Liver (tissue), 9 donors: ENCODE results near the gene XCR1. TPM values are rescaled to one million over a fixed set of nuclear protein-coding genes. Genes with fewer than 3 reads are reported as not detected.

Experiments
- DNase-seq: peaks from one replicate; pipeline ENCODE4 v3.0.0-alpha.2; 2017; ENCODE audit warnings: low spot score
- H3K27ac ChIP-seq, 2 donors: one replicate each; pipeline ENCODE4 v1.7.0; 2013; ENCODE audit warnings: inconsistent platforms in 2 of 2, low read length in 2 of 2, control low read depth in 1 of 2, low read depth in 1 of 2, mild to moderate bottlenecking in 1 of 2
- H3K27me3 ChIP-seq, 4 donors: one replicate each; pipeline versions ENCODE4 v1.6.1 to v1.7.0; 2013; ENCODE audit warnings: low read length in 3 of 4, inconsistent platforms in 1 of 4, mild to moderate bottlenecking in 1 of 4, moderate library complexity in 1 of 4; ENCODE audit not compliant: control insufficient read depth in 4 of 4, insufficient read depth in 4 of 4
- H3K36me3 ChIP-seq, 4 donors: one replicate each; pipeline versions ENCODE4 v1.6.1 to v1.7.0; 2013; ENCODE audit warnings: low read length in 3 of 4, mild to moderate bottlenecking in 3 of 4, low read depth in 1 of 4, moderate library complexity in 1 of 4; ENCODE audit not compliant: control insufficient read depth in 4 of 4, insufficient read depth in 3 of 4
- H3K4me1 ChIP-seq, 4 donors: one replicate each; pipeline versions ENCODE4 v1.6.1 to v1.7.0; 2013; ENCODE audit warnings: low read length in 3 of 4, mild to moderate bottlenecking in 3 of 4, moderate library complexity in 1 of 4; ENCODE audit not compliant: control insufficient read depth in 4 of 4, insufficient read depth in 4 of 4
- H3K4me3 ChIP-seq, 3 donors: one replicate each; pipeline versions ENCODE4 v1.6.1 to v1.7.0; 2013; ENCODE audit warnings: low read length in 3 of 3, control low read depth in 1 of 3, low read depth in 1 of 3, mild to moderate bottlenecking in 1 of 3
- H3K9ac ChIP-seq, 2 donors: one replicate each; pipeline ENCODE4 v1.7.0; 2013; ENCODE audit warnings: low read length in 2 of 2, mild to moderate bottlenecking in 2 of 2, moderate library complexity in 2 of 2, control low read depth in 1 of 2, low read depth in 1 of 2
- H3K9me3 ChIP-seq, 4 donors: one replicate each; pipeline versions ENCODE4 v1.6.1 to v1.7.0; 2013; ENCODE audit warnings: low read length in 3 of 4; ENCODE audit not compliant: control insufficient read depth in 4 of 4
- EGR1 ChIP-seq, 2 donors: IDR thresholded peaks; 2 replicates each; pipeline ENCODE4 v1.6.1; 2016 to 2018; ENCODE audit warnings: antibody characterized with exemption in 2 of 2, low read depth in 2 of 2
- FOXA1 ChIP-seq: IDR thresholded peaks from 2 replicates; pipeline ENCODE4 v1.6.1; 2016; ENCODE audit warnings: antibody characterized with exemption
- FOXA2 ChIP-seq: IDR thresholded peaks from 2 replicates; pipeline ENCODE4 v1.6.1; 2016; ENCODE audit warnings: antibody characterized with exemption
- GABPA ChIP-seq, 2 donors: IDR thresholded peaks in 1 of 2; conservative IDR thresholded peaks in 1 of 2; 2 replicates each; pipeline ENCODE4 v1.6.1; 2016; ENCODE audit warnings: antibody characterized with exemption in 2 of 2, mild to moderate bottlenecking in 1 of 2, moderate library complexity in 1 of 2
- HNF4A ChIP-seq, 2 donors: conservative IDR thresholded peaks; 2 replicates each; pipeline ENCODE4 v1.6.1; 2016; ENCODE audit warnings: antibody characterized with exemption in 2 of 2, mild to moderate bottlenecking in 2 of 2
- HNF4G ChIP-seq: IDR thresholded peaks from 2 replicates; pipeline ENCODE4 v1.6.1; 2016; ENCODE audit warnings: antibody characterized with exemption
- JUND ChIP-seq, 2 donors: IDR thresholded peaks; 2 replicates each; pipeline ENCODE4 v1.6.1; 2016; ENCODE audit warnings: antibody characterized with exemption in 2 of 2
- NR2F2 ChIP-seq: IDR thresholded peaks from 2 replicates; pipeline ENCODE4 v1.6.1; 2016; ENCODE audit warnings: antibody characterized with exemption
- RAD21 ChIP-seq, 2 donors: IDR thresholded peaks; 2 replicates each; pipeline ENCODE4 v1.6.1; 2016; ENCODE audit warnings: antibody characterized with exemption in 2 of 2, mild to moderate bottlenecking in 2 of 2
- RXRA ChIP-seq, 2 donors: IDR thresholded peaks; 2 replicates each; pipeline ENCODE4 v1.6.1; 2017 to 2018; ENCODE audit warnings: antibody characterized with exemption in 2 of 2, mild to moderate bottlenecking in 1 of 2
- SP1 ChIP-seq: IDR thresholded peaks from 2 replicates; pipeline ENCODE4 v1.6.1; 2018; ENCODE audit warnings: antibody characterized with exemption, mild to moderate bottlenecking
- TAF1 ChIP-seq: conservative IDR thresholded peaks from 2 replicates; pipeline ENCODE4 v1.6.1; 2016; ENCODE audit warnings: antibody characterized with exemption, mild to moderate bottlenecking
- YY1 ChIP-seq: IDR thresholded peaks from 2 replicates; pipeline ENCODE4 v1.6.1; 2016; ENCODE audit warnings: antibody characterized with exemption, mild to moderate bottlenecking
- WGBS: extraction: QIAGEN DNeasy Blood & Tissue Kit; methylation state at CpG from one replicate; pipeline ENCODE4 v1.1.7; 2013; 5-methylcytosine and 5-hydroxymethylcytosine counted together
- polyA plus RNA-seq, 2 donors: library from polyadenylated mRNA; stranded (reverse) in 1 of 2; unstranded in 1 of 2; fragments of 200-250 nt in 1 of 2; fragments of >200 nt in 1 of 2; fragmentation: Nextera tagmentation in 1 of 2; extraction: Ambion mirVana in 1 of 2; gene quantifications; one replicate each; pipeline versions ENCODE4 v1.2.1 to v1.2.3, GENCODE V29; 2013 to 2015
- total RNA-seq, 2 donors: library from RNA; depleted of rRNA; stranded (reverse); fragments of >200 nt; gene quantifications; one replicate each; pipeline ENCODE4 v1.2.3, GENCODE V29; 2014
- TF ChIP-seq, protein P1 (sequence below): IDR thresholded peaks from 2 replicates; pipeline ENCODE4 v1.6.1; 2016; ENCODE audit warnings: antibody characterized with exemption, mild to moderate bottlenecking
- TF ChIP-seq, protein P2 (sequence below): IDR thresholded peaks from 2 replicates; pipeline ENCODE4 v1.6.1; 2016; ENCODE audit warnings: antibody characterized with exemption
- TF ChIP-seq, protein P3 (sequence below): IDR thresholded peaks from 2 replicates; pipeline ENCODE4 v1.6.1; 2016; ENCODE audit warnings: antibody characterized with exemption
- TF ChIP-seq, protein P4 (sequence below): fragments of 150-350 bp; IDR thresholded peaks from 2 replicates; pipeline ENCODE4 v1.5.1; 2017; ENCODE audit warnings: improper control_type of control experiment, low read depth, low read length; ENCODE audit not compliant: missing input control
- TF ChIP-seq, protein P5 (sequence below): IDR thresholded peaks from 2 replicates; pipeline ENCODE4 v1.6.1; 2016; ENCODE audit warnings: antibody characterized with exemption
- donor health status: healthy.
- donor health status: healthy.
- donor health status: healthy.
- donor health status: healthy.
- donor health status: healthy.

XCR1 gene
- total and polyA plus RNA-seq, 4 donors = under 0.01 to 0.08 (median 0.03) TPM; not detected in 1

DNA sequence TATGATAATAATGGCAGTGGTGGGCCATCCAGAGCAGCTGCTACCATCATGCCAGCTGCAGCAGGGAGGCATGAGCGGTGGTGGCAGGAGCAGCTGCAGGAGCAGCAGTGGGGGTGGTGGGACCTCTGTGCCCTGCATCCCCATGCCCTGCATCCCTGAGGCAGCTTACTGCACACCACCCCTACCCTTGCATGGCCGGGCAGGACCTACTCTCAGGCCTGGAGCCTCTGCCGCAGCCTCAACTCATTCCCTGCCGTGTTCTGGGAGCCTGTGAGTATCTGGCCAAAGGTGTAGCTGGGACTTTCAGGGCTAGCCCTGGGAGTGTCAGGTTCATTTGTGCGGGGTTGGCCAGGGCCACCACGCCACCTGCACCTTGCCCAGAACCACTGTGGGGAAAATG lies 3.3 kb upstream of the XCR1 start:
- no peak overlapping the region for H3K27ac ChIP-seq

More for the DNA sequence above, 3.3 kb upstream of the XCR1 start:
- H3K9ac ChIP-seq = no peak overlapping the region
- no peaks in the 10 kb centered on the region for H3K27me3 ChIP-seq
- no peak overlapping the region for H3K4me3 ChIP-seq
- 92% methylated on average over 6 of the region's 6 CpGs for WGBS
- TF ChIP-seq, protein P1, sequence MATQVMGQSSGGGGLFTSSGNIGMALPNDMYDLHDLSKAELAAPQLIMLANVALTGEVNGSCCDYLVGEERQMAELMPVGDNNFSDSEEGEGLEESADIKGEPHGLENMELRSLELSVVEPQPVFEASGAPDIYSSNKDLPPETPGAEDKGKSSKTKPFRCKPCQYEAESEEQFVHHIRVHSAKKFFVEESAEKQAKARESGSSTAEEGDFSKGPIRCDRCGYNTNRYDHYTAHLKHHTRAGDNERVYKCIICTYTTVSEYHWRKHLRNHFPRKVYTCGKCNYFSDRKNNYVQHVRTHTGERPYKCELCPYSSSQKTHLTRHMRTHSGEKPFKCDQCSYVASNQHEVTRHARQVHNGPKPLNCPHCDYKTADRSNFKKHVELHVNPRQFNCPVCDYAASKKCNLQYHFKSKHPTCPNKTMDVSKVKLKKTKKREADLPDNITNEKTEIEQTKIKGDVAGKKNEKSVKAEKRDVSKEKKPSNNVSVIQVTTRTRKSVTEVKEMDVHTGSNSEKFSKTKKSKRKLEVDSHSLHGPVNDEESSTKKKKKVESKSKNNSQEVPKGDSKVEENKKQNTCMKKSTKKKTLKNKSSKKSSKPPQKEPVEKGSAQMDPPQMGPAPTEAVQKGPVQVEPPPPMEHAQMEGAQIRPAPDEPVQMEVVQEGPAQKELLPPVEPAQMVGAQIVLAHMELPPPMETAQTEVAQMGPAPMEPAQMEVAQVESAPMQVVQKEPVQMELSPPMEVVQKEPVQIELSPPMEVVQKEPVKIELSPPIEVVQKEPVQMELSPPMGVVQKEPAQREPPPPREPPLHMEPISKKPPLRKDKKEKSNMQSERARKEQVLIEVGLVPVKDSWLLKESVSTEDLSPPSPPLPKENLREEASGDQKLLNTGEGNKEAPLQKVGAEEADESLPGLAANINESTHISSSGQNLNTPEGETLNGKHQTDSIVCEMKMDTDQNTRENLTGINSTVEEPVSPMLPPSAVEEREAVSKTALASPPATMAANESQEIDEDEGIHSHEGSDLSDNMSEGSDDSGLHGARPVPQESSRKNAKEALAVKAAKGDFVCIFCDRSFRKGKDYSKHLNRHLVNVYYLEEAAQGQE = no peak
- TF ChIP-seq TAF1 (no peak), HNF4G (no peak), EGR1 (IDR thresholded peaks at IDR 0.05; ENCODE audit: low read depth in 2 of 2) (no peak), NR2F2 (no peak), FOXA2 (no peak), FOXA1 (no peak), RAD21 (IDR thresholded peaks at IDR 0.05) (no peak), YY1 (no peak), HNF4A (conservative IDR thresholded peaks at IDR 0.05) (no peak), GABPA (IDR thresholded peaks at IDR 0.05 in 1 of 2, conservative IDR thresholded peaks at IDR 0.05 in 1 of 2) (no peak), RXRA (IDR thresholded peaks at IDR 0.05) (no peak), JUND (IDR thresholded peaks at IDR 0.05) (no peak), SP1 (no peak)
- TF ChIP-seq, protein P2, sequence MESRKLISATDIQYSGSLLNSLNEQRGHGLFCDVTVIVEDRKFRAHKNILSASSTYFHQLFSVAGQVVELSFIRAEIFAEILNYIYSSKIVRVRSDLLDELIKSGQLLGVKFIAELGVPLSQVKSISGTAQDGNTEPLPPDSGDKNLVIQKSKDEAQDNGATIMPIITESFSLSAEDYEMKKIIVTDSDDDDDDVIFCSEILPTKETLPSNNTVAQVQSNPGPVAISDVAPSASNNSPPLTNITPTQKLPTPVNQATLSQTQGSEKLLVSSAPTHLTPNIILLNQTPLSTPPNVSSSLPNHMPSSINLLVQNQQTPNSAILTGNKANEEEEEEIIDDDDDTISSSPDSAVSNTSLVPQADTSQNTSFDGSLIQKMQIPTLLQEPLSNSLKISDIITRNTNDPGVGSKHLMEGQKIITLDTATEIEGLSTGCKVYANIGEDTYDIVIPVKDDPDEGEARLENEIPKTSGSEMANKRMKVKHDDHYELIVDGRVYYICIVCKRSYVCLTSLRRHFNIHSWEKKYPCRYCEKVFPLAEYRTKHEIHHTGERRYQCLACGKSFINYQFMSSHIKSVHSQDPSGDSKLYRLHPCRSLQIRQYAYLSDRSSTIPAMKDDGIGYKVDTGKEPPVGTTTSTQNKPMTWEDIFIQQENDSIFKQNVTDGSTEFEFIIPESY = no peak
- TF ChIP-seq, protein P3, sequence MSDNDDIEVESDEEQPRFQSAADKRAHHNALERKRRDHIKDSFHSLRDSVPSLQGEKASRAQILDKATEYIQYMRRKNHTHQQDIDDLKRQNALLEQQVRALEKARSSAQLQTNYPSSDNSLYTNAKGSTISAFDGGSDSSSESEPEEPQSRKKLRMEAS = no peak
- TF ChIP-seq, protein P4, sequence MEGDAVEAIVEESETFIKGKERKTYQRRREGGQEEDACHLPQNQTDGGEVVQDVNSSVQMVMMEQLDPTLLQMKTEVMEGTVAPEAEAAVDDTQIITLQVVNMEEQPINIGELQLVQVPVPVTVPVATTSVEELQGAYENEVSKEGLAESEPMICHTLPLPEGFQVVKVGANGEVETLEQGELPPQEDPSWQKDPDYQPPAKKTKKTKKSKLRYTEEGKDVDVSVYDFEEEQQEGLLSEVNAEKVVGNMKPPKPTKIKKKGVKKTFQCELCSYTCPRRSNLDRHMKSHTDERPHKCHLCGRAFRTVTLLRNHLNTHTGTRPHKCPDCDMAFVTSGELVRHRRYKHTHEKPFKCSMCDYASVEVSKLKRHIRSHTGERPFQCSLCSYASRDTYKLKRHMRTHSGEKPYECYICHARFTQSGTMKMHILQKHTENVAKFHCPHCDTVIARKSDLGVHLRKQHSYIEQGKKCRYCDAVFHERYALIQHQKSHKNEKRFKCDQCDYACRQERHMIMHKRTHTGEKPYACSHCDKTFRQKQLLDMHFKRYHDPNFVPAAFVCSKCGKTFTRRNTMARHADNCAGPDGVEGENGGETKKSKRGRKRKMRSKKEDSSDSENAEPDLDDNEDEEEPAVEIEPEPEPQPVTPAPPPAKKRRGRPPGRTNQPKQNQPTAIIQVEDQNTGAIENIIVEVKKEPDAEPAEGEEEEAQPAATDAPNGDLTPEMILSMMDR = no peak
- TF ChIP-seq, protein P5, sequence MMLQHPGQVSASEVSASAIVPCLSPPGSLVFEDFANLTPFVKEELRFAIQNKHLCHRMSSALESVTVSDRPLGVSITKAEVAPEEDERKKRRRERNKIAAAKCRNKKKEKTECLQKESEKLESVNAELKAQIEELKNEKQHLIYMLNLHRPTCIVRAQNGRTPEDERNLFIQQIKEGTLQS = no peak
- DNase-seq = no peak
- no peaks in the 10 kb centered on the region for H3K4me1 ChIP-seq
- H3K36me3 ChIP-seq = no peaks in the 10 kb centered on the region
- peaks cover 0 to 19% (median 3%) of the 10 kb centered on the region in 4 donors for H3K9me3 ChIP-seq
